GM12892 (cell line): ENCODE measurements around the gene GLCCI1.

Source experiments
- POLR2A ChIP-seq: IDR thresholded peaks from 2 replicates; pipeline ENCODE4 v1.6.1; 2011; ENCODE audit warnings: low read depth, low read length, control low read depth
- POLR2AphosphoS5 ChIP-seq: IDR thresholded peaks from 2 replicates; pipeline ENCODE4 v1.6.1; 2011; ENCODE audit warnings: low read depth, low read length, control low read depth
- TAF1 ChIP-seq: IDR thresholded peaks from 2 replicates; pipeline ENCODE4 v1.6.1; 2011; ENCODE audit warnings: low read depth, mild to moderate bottlenecking, control low read depth, low read length, borderline replicate concordance

GRCh38 chr7:8115547-8116402 is 147.2 kb downstream of the GLCCI1 start:
- TF ChIP-seq POLR2A (no peak), TAF1 (0 out of 2 replicates have a peak, but pooled peaks have one; percentile 16), POLR2AphosphoS5 (no peak)
